ENCODE measurements around the gene ZNF208. TPM values are rescaled to one million over a fixed set of nuclear protein-coding genes. Genes with fewer than 3 reads are reported as not detected.

ZNF208 gene
- total RNA-seq, 1 experiment from 2014 or later = not detected

DNA sequence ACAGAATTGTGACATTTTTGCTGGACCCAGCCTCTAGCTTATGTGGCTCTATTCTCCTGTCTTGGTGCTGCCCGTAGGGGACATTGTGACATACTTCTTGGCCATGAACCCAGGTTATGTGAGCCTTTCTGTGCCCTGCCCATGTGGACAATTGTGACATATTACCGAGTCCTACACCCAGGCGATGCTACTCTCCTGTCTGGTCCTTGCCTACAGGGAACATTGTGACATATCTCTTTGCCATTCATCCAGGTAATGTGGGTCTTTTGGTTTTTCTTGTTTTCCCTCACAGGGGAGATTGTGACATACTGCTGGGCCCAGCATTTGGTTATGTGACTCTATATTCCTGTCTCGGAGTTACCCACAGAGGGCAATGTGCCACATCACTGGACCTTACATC is 103.2 kb downstream of the ZNF208 start:
- Mint-ChIP-seq H3K4me1 (no peaks in the 10 kb centered on the region), H3K27ac (no peak overlapping the region), H3K9me3 (peaks cover 90% of the 10 kb centered on the region), H3K27me3 (ENCODE audit: low read depth) (peaks cover 19% of the 10 kb centered on the region), H3K36me3 (peaks cover 92% of the 10 kb centered on the region), H3K4me3 (no peak overlapping the region)
- ATAC-seq (no peak), DNase-seq (ENCODE audit: low spot score) (no peak)
- TF ChIP-seq SP1 (CRISPR knock-in tag; conservative IDR thresholded peaks at IDR 0.05) = no peak
- TF ChIP-seq ZNF396 (CRISPR knock-in tag; IDR thresholded peaks at IDR 0.05; ENCODE audit: borderline replicate concordance) = no peak
- no peak for TF ChIP-seq ZNF219 (CRISPR knock-in tag; IDR thresholded peaks at IDR 0.05; ENCODE audit: borderline replicate concordance)
- ChIA-PET CTCF (no interaction called here), POLR2A (no interaction called here)

GRCh38 chr19:21902571-21902970 is 108.2 kb downstream of the ZNF208 start:
- POLR2A ChIA-PET = no interaction called here
- no peak for DNase-seq (ENCODE audit: low spot score)
- TF ChIP-seq JUN (CRISPR knock-in tag; IDR thresholded peaks at IDR 0.05) = no peak
- no peak for TF ChIP-seq ZNF263 (CRISPR knock-in tag; IDR thresholded peaks at IDR 0.05; ENCODE audit: low read depth)
- no peak for TF ChIP-seq ZNF396 (CRISPR knock-in tag; IDR thresholded peaks at IDR 0.05; ENCODE audit: borderline replicate concordance)
- TF ChIP-seq CREB1 (CRISPR knock-in tag; IDR thresholded peaks at IDR 0.05) = no peak
- TF ChIP-seq TP53 (CRISPR knock-in tag; IDR thresholded peaks at IDR 0.05) = no peak
- TF ChIP-seq ZNF416 (CRISPR knock-in tag; IDR thresholded peaks at IDR 0.05) = no peak
- TF ChIP-seq ZNF671 (CRISPR knock-in tag; IDR thresholded peaks at IDR 0.05) = no peak
- no peak for TF ChIP-seq NR2C2 (CRISPR knock-in tag; IDR thresholded peaks at IDR 0.05)
- TF ChIP-seq, protein P1, sequence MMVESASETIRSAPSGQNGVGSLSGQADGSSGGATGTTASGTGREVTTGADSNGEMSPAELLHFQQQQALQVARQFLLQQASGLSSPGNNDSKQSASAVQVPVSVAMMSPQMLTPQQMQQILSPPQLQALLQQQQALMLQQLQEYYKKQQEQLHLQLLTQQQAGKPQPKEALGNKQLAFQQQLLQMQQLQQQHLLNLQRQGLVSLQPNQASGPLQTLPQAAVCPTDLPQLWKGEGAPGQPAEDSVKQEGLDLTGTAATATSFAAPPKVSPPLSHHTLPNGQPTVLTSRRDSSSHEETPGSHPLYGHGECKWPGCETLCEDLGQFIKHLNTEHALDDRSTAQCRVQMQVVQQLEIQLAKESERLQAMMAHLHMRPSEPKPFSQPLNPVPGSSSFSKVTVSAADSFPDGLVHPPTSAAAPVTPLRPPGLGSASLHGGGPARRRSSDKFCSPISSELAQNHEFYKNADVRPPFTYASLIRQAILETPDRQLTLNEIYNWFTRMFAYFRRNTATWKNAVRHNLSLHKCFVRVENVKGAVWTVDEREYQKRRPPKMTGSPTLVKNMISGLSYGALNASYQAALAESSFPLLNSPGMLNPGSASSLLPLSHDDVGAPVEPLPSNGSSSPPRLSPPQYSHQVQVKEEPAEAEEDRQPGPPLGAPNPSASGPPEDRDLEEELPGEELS (CRISPR knock-in tag; IDR thresholded peaks at IDR 0.05) = no peak
- no peak for TF ChIP-seq FOXJ3 (CRISPR knock-in tag; IDR thresholded peaks at IDR 0.05; ENCODE audit: borderline replicate concordance)
- TF ChIP-seq, protein P2, sequence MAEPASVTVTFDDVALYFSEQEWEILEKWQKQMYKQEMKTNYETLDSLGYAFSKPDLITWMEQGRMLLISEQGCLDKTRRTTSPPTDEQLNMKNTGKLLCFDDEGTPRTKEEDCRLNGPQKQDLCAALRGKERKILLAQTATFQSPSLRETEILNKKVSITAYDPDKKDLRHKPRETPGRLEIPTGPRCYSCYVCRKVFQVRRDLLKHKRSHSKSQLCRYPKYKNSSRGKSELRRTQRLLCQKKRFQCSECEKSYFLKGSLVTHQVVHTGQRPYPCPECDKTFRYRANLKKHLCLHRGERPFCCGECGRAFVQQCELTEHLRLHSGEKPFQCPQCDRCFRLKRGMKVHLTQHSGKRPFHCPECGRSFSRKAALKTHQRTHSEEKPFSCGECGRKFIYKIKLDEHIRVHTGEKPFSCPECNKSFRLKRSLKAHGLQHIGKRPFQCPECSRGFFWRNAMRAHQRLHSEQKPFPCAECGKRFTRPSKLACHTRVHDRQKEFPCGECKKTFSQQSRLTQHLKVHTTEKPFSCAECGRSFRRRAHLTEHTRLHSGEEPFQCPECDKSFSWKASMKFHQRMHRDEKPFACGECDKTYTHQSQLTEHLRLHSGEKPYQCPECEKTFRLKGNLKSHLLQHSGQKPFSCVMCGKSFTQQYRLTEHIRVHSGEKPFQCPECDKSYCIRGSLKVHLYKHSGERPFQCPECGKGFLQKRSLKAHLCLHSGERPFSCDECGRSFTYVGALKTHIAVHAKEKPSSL (CRISPR knock-in tag; conservative IDR thresholded peaks at IDR 0.05) = no peak
- TF ChIP-seq OVOL2 (CRISPR knock-in tag; IDR thresholded peaks at IDR 0.05; ENCODE audit: borderline replicate concordance) = no peak
- TF ChIP-seq GABPB1 (CRISPR knock-in tag; IDR thresholded peaks at IDR 0.05) = no peak
- no peak for TF ChIP-seq RORB (CRISPR knock-in tag; IDR thresholded peaks at IDR 0.05)
- no peak for TF ChIP-seq KAT7 (CRISPR knock-in tag; IDR thresholded peaks at IDR 0.05; ENCODE audit: borderline replicate concordance)
- no peak for TF ChIP-seq ZNF232 (CRISPR knock-in tag; IDR thresholded peaks at IDR 0.05)
- no peak for TF ChIP-seq SMAD4 (CRISPR knock-in tag; IDR thresholded peaks at IDR 0.05)
- TF ChIP-seq ARID4B (CRISPR knock-in tag; IDR thresholded peaks at IDR 0.05; ENCODE audit: borderline replicate concordance) = no peak
- no peaks in the 10 kb centered on the region for H3K4me1 Mint-ChIP-seq
- no peak for ATAC-seq
- no peak overlapping the region for H3K4me3 Mint-ChIP-seq
- peaks cover 19% of the 10 kb centered on the region for H3K27me3 Mint-ChIP-seq (ENCODE audit: low read depth)
- no peak overlapping the region for H3K27ac Mint-ChIP-seq
- peaks cover 87% of the 10 kb centered on the region for H3K9me3 Mint-ChIP-seq
- CTCF ChIA-PET = no interaction called here
- H3K36me3 Mint-ChIP-seq = peaks cover 82% of the 10 kb centered on the region

Data from WTC11 (cell line).